Peyer's patch (tissue), 4 donors: Measurements from ENCODE around the gene VPS35L. TPM values are rescaled to one million over a fixed set of nuclear protein-coding genes. Genes with fewer than 3 reads are reported as not detected.
A peak's percentile ranks its signal among the peaks of the same experiment; 100 is the strongest.

Source experiments
- DNase-seq, 3 donors: peaks; one replicate each; pipeline ENCODE4 v3.0.0-alpha.2; 2017 to 2019
- H3K27ac ChIP-seq, 4 donors: fragments of 200-600 bp; sonication (generic); one replicate each; pipeline ENCODE4 v1.5.1; 2016 to 2019
- H3K27me3 ChIP-seq, 2 donors: fragments of 200-600 bp; sonication (generic); one replicate each; pipeline ENCODE4 v1.5.1; 2019
- H3K36me3 ChIP-seq, 3 donors: fragments of 200-600 bp; sonication (generic); one replicate each; pipeline ENCODE4 v1.5.1; 2016 to 2019
- H3K4me1 ChIP-seq, 4 donors: fragments of 200-600 bp; sonication (generic); one replicate each; pipeline ENCODE4 v1.5.1; 2016 to 2019
- H3K4me3 ChIP-seq, 4 donors: fragments of 200-600 bp; sonication (generic); 1 replicate in 3 of 4; 2 replicates in 1 of 4; pipeline ENCODE4 v1.5.1; 2016 to 2019; ENCODE audit warnings: mild to moderate bottlenecking in 1 of 4
- H3K9me3 ChIP-seq, 4 donors: fragments of 200-600 bp; sonication (generic); one replicate each; pipeline ENCODE4 v1.5.1; 2016 to 2019; ENCODE audit warnings: mild to moderate bottlenecking in 1 of 4
- POLR2A ChIP-seq, 2 donors: fragments of 450-650 bp; IDR thresholded peaks; one replicate each; pipeline ENCODE4 v1.5.1; 2017; ENCODE audit warnings: antibody characterized with exemption in 2 of 2, mild to moderate bottlenecking in 2 of 2, moderate library complexity in 2 of 2
- total RNA-seq, 4 donors: library from RNA; depleted of rRNA; stranded (reverse); fragments of >200 nt; gene quantifications; one replicate each; pipeline ENCODE4 v1.1.0, GENCODE V29; 2016
- TF ChIP-seq, protein P1 (sequence below), 6 experiments: fragments of 450-650 bp in 4 of 6; fragments of 200-600 bp in 2 of 6; sonication (generic) in 1 of 6; IDR thresholded peaks; one replicate each; pipeline ENCODE4 v1.5.1; 2017 to 2019; ENCODE audit warnings: antibody characterized with exemption in 6 of 6, mild to moderate bottlenecking in 3 of 6, moderate library complexity in 1 of 6

Gene VPS35L
- total RNA-seq, 4 donors from 2014 or later, result 35.2 to 71.8 (median 45.2) TPM

DNA sequence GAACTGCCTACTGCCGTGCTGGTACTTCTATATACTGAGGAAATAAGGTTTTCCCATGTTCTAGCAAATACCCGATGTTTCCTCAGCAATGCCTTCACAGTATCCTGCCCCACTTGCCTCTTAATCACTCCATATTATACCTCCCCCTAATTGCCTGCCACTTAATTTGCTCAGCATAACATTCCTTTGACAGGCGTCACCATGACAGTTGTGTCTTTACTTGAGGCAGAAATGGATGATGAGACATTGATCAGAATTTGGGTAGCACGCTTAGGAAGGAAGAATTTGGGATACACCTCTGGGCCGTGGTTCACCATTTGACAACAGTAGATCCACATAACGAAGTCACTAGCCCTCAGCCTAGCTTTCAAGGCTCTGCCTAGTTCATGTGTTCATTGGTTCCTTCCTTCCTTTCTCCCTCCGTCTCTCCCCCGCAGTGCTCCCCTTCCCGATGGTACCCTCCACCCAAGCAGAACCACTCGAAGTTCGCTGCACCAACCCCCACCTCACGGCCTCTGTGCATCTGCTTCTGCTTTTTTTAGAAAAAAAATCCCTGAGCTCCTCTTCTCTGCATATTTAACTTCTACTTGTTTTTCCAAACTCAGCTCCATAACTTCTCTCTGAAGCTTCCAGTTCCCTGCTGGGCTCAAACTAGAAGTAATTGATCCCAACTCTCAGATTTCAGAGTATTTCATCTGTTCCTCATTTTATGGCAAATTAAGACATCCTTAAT is 182.0 kb downstream of the VPS35L start:
- Histone ChIP-seq H3K4me3 (no peak overlapping the region), H3K36me3 (peaks cover 0 to 4% (median 0%) of the 10 kb centered on the region in 3 donors), H3K9me3 (no peaks in the 10 kb centered on the region), H3K27ac (no peak overlapping the region), H3K4me1 (no peaks in the 10 kb centered on the region), H3K27me3 (no peaks in the 10 kb centered on the region)
- no peak for DNase-seq
- TF ChIP-seq, protein P1, sequence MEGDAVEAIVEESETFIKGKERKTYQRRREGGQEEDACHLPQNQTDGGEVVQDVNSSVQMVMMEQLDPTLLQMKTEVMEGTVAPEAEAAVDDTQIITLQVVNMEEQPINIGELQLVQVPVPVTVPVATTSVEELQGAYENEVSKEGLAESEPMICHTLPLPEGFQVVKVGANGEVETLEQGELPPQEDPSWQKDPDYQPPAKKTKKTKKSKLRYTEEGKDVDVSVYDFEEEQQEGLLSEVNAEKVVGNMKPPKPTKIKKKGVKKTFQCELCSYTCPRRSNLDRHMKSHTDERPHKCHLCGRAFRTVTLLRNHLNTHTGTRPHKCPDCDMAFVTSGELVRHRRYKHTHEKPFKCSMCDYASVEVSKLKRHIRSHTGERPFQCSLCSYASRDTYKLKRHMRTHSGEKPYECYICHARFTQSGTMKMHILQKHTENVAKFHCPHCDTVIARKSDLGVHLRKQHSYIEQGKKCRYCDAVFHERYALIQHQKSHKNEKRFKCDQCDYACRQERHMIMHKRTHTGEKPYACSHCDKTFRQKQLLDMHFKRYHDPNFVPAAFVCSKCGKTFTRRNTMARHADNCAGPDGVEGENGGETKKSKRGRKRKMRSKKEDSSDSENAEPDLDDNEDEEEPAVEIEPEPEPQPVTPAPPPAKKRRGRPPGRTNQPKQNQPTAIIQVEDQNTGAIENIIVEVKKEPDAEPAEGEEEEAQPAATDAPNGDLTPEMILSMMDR (IDR thresholded peaks at IDR 0.05), result no peak
- no peak for TF ChIP-seq POLR2A (IDR thresholded peaks at IDR 0.05)

DNA sequence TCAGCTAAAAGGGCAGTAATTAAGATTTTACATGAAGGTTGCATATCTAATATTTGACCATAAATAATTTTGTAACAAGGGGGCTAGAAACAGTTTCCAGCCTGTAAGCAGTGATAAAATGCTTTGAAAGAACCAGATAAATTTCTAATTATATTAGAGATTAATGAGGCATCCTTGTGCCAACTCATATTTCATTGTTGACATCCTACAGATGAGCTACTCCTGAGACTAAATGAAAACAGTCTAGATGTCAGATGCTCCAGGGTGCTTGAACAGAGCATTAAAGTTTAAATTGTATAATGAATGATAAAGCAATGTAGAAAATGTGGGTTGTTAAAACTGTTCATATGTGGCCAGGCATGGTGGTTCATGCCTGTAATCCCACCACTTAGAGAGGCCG is 185.9 kb downstream of the VPS35L start:
- TF ChIP-seq, protein P1 (IDR thresholded peaks at IDR 0.05), result no peak
- no peak for TF ChIP-seq POLR2A (IDR thresholded peaks at IDR 0.05)
- Histone ChIP-seq H3K27me3 (no peaks in the 10 kb centered on the region), H3K4me3 (no peak overlapping the region), H3K9me3 (no peaks in the 10 kb centered on the region), H3K4me1 (peaks cover 0 to 4% (median 0%) of the 10 kb centered on the region in 4 donors), H3K27ac (no peak overlapping the region), H3K36me3 (no peaks in the 10 kb centered on the region)
- no peak for DNase-seq

DNA sequence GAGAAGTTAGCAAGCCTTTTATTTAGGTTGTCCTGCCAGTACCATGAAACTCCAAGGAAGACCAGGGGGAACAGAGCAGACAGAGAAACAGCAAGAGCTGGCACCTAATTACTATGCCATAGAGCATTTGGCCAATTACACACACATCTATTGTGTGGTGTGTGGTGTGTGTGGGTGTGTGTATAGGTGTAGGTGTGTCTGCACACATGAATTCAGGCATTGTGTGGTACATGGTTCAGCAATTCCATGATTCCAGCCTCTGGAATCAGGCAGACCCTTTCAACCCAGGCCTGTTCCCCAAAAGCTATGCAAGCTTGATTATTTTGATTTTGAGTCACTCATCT is 188.3 kb downstream of the VPS35L start:
- H3K27me3 ChIP-seq, result no peaks in the 10 kb centered on the region
- peaks cover 0 to 4% (median 0%) of the 10 kb centered on the region in 4 donors for H3K4me1 ChIP-seq
- H3K36me3 ChIP-seq, result no peaks in the 10 kb centered on the region
- peak overlapping the region in 1 of 4 donors; percentile 27 for H3K27ac ChIP-seq
- H3K4me3 ChIP-seq, result no peak overlapping the region
- H3K9me3 ChIP-seq, result no peaks in the 10 kb centered on the region
- DNase-seq, result no peak
- TF ChIP-seq, protein P1 (IDR thresholded peaks at IDR 0.05), result no peak
- no peak for TF ChIP-seq POLR2A (IDR thresholded peaks at IDR 0.05)

DNA sequence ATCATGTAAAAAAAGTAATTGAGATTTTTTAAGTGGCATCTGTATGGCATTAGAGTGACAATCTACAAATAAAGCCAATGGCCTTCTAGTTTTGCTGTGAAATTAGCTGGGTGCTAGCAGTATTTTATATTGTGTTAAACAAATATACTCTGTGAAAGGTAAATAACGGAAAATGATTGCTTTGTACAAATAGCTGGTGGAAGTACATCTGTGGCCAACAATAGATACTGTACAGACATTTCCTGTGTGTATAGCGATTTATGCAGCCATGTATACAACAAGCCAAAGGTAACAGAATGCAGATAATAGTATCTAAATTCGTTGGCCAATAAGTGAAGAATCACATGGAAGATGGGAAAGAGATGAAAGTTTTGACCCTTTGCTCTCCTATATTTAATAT is 189.2 kb downstream of the VPS35L start:
- no peaks in the 10 kb centered on the region for H3K9me3 ChIP-seq
- no peak for DNase-seq
- H3K36me3 ChIP-seq, result no peaks in the 10 kb centered on the region
- no peak overlapping the region for H3K4me3 ChIP-seq
- TF ChIP-seq, protein P1 (IDR thresholded peaks at IDR 0.05), result no peak
- TF ChIP-seq POLR2A (IDR thresholded peaks at IDR 0.05), result no peak
- H3K4me1 ChIP-seq, result peaks cover 0 to 4% (median 0%) of the 10 kb centered on the region in 4 donors
- no peak overlapping the region for H3K27ac ChIP-seq
- H3K27me3 ChIP-seq, result no peaks in the 10 kb centered on the region

DNA sequence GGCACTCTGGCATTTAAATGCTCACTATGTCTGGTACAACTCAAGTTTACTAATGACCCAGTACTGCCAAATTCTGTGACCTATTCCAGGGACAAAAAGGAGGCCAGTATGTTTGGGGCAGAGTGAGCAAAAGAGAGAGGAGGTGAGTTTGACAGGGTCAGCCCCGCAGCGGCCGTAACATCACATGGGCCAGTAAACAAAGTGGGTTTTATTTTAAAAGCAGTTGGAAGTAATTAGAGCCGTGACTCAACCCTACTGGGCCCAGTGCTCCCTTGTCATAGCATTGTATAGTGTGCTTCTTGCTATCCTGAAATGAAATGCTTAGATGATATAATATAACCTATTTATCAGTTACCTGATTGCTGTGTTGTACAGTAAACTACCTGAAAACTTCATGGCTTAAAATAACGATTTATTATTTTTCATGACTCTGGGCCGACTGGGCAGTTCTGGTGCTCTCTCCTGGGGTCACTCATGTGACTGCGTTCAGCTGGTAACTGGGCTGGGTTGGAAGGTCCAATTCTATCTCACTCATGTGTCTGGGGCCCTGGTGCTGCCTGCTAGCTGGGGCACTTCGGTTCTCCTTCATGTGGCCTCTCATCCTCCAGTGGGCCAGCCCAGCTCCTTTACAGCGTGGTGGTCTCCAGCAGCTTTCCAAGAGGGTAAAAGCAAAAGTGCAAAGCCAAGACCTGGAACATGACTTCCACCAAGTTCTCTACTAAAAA is 189.9 kb downstream of the VPS35L start:
- Histone ChIP-seq H3K4me1 (peaks cover 0 to 4% (median 0%) of the 10 kb centered on the region in 4 donors), H3K36me3 (no peaks in the 10 kb centered on the region), H3K9me3 (no peaks in the 10 kb centered on the region), H3K27me3 (no peaks in the 10 kb centered on the region), H3K27ac (no peak overlapping the region), H3K4me3 (no peak overlapping the region)
- TF ChIP-seq, protein P1 (IDR thresholded peaks at IDR 0.05), result no peak
- no peak for TF ChIP-seq POLR2A (IDR thresholded peaks at IDR 0.05)
- no peak for DNase-seq
